ENCODE measurements around the gene USP7. TPM values are rescaled to one million over a fixed set of nuclear protein-coding genes. Genes with fewer than 3 reads are reported as not detected.

Gene USP7
- total RNA-seq, 1 donor from 2014 or later = 87.5 TPM

- DNase-seq (no peak), ATAC-seq (no peak)
- Histone ChIP-seq H3K9me3 (no peaks in the 10 kb centered on the region), H3K36me3 (peaks cover 8% of the 10 kb centered on the region), H3K4me3 (no peak overlapping the region), H3K27me3 (no peaks in the 10 kb centered on the region), H3K27ac (no peak overlapping the region), H3K4me1 (peaks cover 31% of the 10 kb centered on the region)
- no peak for TF ChIP-seq CTCF (IDR thresholded peaks at IDR 0.05)
- intact Hi-C loops (cut with DNase I) = no loop called here
These were observed 29.1 kb downstream of the USP7 start for GRCh38 chr16:8934601-8935000.

GRCh38 chr16:8931859-8932258 is 31.8 kb downstream of the USP7 start:
- peaks cover 24% of the 10 kb centered on the region for H3K4me1 ChIP-seq
- no peaks in the 10 kb centered on the region for H3K27me3 ChIP-seq
- intact Hi-C loops (cut with DNase I) = no loop called here
- no peak overlapping the region for H3K27ac ChIP-seq
- H3K36me3 ChIP-seq = peaks cover 20% of the 10 kb centered on the region
- TF ChIP-seq CTCF (IDR thresholded peaks at IDR 0.05) = no peak
- no peaks in the 10 kb centered on the region for H3K9me3 ChIP-seq
- H3K4me3 ChIP-seq = no peak overlapping the region
- DNase-seq = no peak
- ATAC-seq = peak; percentile 66

GRCh38 chr16:8929086-8929748 is 34.5 kb downstream of the USP7 start:
- ATAC-seq (no peak), DNase-seq (no peak)
- no peak overlapping the region for H3K27ac ChIP-seq
- no peaks in the 10 kb centered on the region for H3K9me3 ChIP-seq
- intact Hi-C loops (cut with DNase I) = no loop called here
- peaks cover 12% of the 10 kb centered on the region for H3K4me1 ChIP-seq
- no peak overlapping the region for H3K4me3 ChIP-seq
- TF ChIP-seq CTCF (IDR thresholded peaks at IDR 0.05) = no peak
- no peaks in the 10 kb centered on the region for H3K27me3 ChIP-seq
- peaks cover 32% of the 10 kb centered on the region for H3K36me3 ChIP-seq

GRCh38 chr16:8928467-8928957 is 35.2 kb downstream of the USP7 start:
- Histone ChIP-seq H3K27ac (no peak overlapping the region), H3K4me3 (no peak overlapping the region), H3K4me1 (peaks cover 14% of the 10 kb centered on the region), H3K27me3 (no peaks in the 10 kb centered on the region), H3K36me3 (peaks cover 32% of the 10 kb centered on the region), H3K9me3 (no peaks in the 10 kb centered on the region)
- no peak for DNase-seq
- peak; percentile 21 for ATAC-seq
- intact Hi-C loops (cut with DNase I) = no loop called here
- TF ChIP-seq CTCF (IDR thresholded peaks at IDR 0.05) = no peak

GRCh38 chr16:8926827-8927226 is 36.9 kb downstream of the USP7 start:
- no peak for DNase-seq
- Histone ChIP-seq H3K4me1 (peaks cover 14% of the 10 kb centered on the region), H3K27me3 (no peaks in the 10 kb centered on the region), H3K27ac (no peak overlapping the region), H3K36me3 (peaks cover 46% of the 10 kb centered on the region), H3K9me3 (no peaks in the 10 kb centered on the region), H3K4me3 (no peak overlapping the region)
- ATAC-seq = no peak
- TF ChIP-seq CTCF (IDR thresholded peaks at IDR 0.05) = no peak
- intact Hi-C loops (cut with DNase I) = no loop called here

Measured in upper lobe of right lung (tissue), 1 donor.